Mononuclear cell (primary cell): ENCODE data around the gene RTCA. TPM values are rescaled to one million over a fixed set of nuclear protein-coding genes. Genes with fewer than 3 reads are reported as not detected.
"Not testable (repeated sequence)": the region's sequence is repeated elsewhere in the genome, so short reads cannot be mapped to it uniquely, and the experiment has no call there.

ENCODE experiments used
- H3K27me3 ChIP-seq: 2 replicates; pipeline ENCODE4 v1.6.0; 2011; ENCODE audit warnings: low read length, control low read depth; ENCODE audit not compliant: insufficient read depth
- H3K4me1 ChIP-seq: 2 replicates; pipeline ENCODE4 v1.5.1; 2011; ENCODE audit warnings: mild to moderate bottlenecking, low read length, control low read depth; ENCODE audit not compliant: insufficient read depth
- H3K4me3 ChIP-seq: 2 replicates; pipeline ENCODE4 v1.5.1; 2011; ENCODE audit warnings: mild to moderate bottlenecking, low read length, moderate library complexity
- H3K9me3 ChIP-seq: 2 replicates; pipeline ENCODE4 v1.5.1; 2011; ENCODE audit warnings: low read depth, mild to moderate bottlenecking, control low read depth, low read length
- total RNA-seq: library from RNA; depleted of rRNA; stranded (reverse); fragments of >200 nt; gene quantifications from one replicate; pipeline ENCODE4 v1.2.3, GENCODE V29; 2012

RTCA gene
- 26.4 TPM for total RNA-seq

GRCh38 chr1:100265931-100266740 lies at the start of gene RTCA:
Gene RTCA, plus strand, starts transcription at chr1:100266216. Its CDS starts 160 bp downstream, at chr1:100266376.
- Histone ChIP-seq H3K4me3 (peak within 1 kb of the TSS; percentile 91), H3K4me1 (peaks cover 29% of the 10 kb centered on the region), H3K27me3 (no peaks in the 10 kb centered on the region), H3K9me3 (peaks cover 4% of the 10 kb centered on the region)

- Histone ChIP-seq H3K4me1 (no peaks in the 10 kb centered on the region), H3K4me3 (no peak overlapping the region), H3K9me3 (no peaks in the 10 kb centered on the region), H3K27me3 (no peaks in the 10 kb centered on the region)
Measured at GRCh38 chr1:100217834-100218233, 48.2 kb upstream of the RTCA start.

GRCh38 chr1:100219457-100219856 lies 46.6 kb upstream of the RTCA start:
- no peaks in the 10 kb centered on the region for H3K27me3 ChIP-seq
- no peaks in the 10 kb centered on the region for H3K9me3 ChIP-seq
- no peak overlapping the region for H3K4me3 ChIP-seq
- H3K4me1 ChIP-seq = no peaks in the 10 kb centered on the region

- H3K9me3 ChIP-seq = no peaks in the 10 kb centered on the region
- H3K4me1 ChIP-seq = no peaks in the 10 kb centered on the region
- no peak overlapping the region for H3K4me3 ChIP-seq
- H3K27me3 ChIP-seq = no peaks in the 10 kb centered on the region
Measured at GRCh38 chr1:100219883-100220282, 46.1 kb upstream of the RTCA start.

- Histone ChIP-seq H3K4me1 (no peaks in the 10 kb centered on the region), H3K4me3 (no peak overlapping the region), H3K9me3 (no peaks in the 10 kb centered on the region), H3K27me3 (no peaks in the 10 kb centered on the region)
Measured at GRCh38 chr1:100222428-100222827, 43.6 kb upstream of the RTCA start.

- Histone ChIP-seq H3K9me3 (no peaks in the 10 kb centered on the region), H3K4me3 (no peak overlapping the region), H3K27me3 (no peaks in the 10 kb centered on the region), H3K4me1 (no peaks in the 10 kb centered on the region)
Measured at GRCh38 chr1:100229681-100230443, 36.2 kb upstream of the RTCA start.

GRCh38 chr1:100230765-100231164 lies 35.3 kb upstream of the RTCA start:
- H3K9me3 ChIP-seq = no peaks in the 10 kb centered on the region
- no peak overlapping the region for H3K4me3 ChIP-seq
- no peaks in the 10 kb centered on the region for H3K4me1 ChIP-seq
- H3K27me3 ChIP-seq = no peaks in the 10 kb centered on the region

- Histone ChIP-seq H3K4me1 (no peaks in the 10 kb centered on the region), H3K27me3 (no peaks in the 10 kb centered on the region), H3K4me3 (no peak overlapping the region), H3K9me3 (no peaks in the 10 kb centered on the region)
Measured at GRCh38 chr1:100231721-100232120, 34.3 kb upstream of the RTCA start.

GRCh38 chr1:100232156-100232555 lies 33.9 kb upstream of the RTCA start:
- H3K27me3 ChIP-seq = no peaks in the 10 kb centered on the region
- H3K4me3 ChIP-seq = no peak overlapping the region
- H3K9me3 ChIP-seq = no peaks in the 10 kb centered on the region
- no peaks in the 10 kb centered on the region for H3K4me1 ChIP-seq

GRCh38 chr1:100233566-100233965 lies 32.5 kb upstream of the RTCA start:
- not testable (repeated sequence) for H3K27me3 ChIP-seq, H3K9me3 ChIP-seq, H3K4me3 ChIP-seq, H3K4me1 ChIP-seq

- no peaks in the 10 kb centered on the region for H3K9me3 ChIP-seq
- H3K4me3 ChIP-seq = no peak overlapping the region
- no peaks in the 10 kb centered on the region for H3K27me3 ChIP-seq
- H3K4me1 ChIP-seq = no peaks in the 10 kb centered on the region
Measured at GRCh38 chr1:100234432-100234831, 31.6 kb upstream of the RTCA start.

GRCh38 chr1:100237091-100237490 lies 28.9 kb upstream of the RTCA start:
- Histone ChIP-seq H3K27me3 (no peaks in the 10 kb centered on the region), H3K4me1 (no peaks in the 10 kb centered on the region), H3K9me3 (no peaks in the 10 kb centered on the region), H3K4me3 (no peak overlapping the region)

- H3K4me3 ChIP-seq = no peak overlapping the region
- no peaks in the 10 kb centered on the region for H3K9me3 ChIP-seq
Measured at GRCh38 chr1:100239961-100240360, 26.1 kb upstream of the RTCA start.

GRCh38 chr1:100240631-100241030 lies 25.4 kb upstream of the RTCA start:
- H3K4me1 ChIP-seq = no peaks in the 10 kb centered on the region
- H3K4me3 ChIP-seq = no peak overlapping the region
- no peaks in the 10 kb centered on the region for H3K9me3 ChIP-seq
- no peaks in the 10 kb centered on the region for H3K27me3 ChIP-seq

More at GRCh38 chr1:100239961-100240360, 26.1 kb upstream of the RTCA start:
- Histone ChIP-seq H3K4me1 (no peaks in the 10 kb centered on the region), H3K27me3 (no peaks in the 10 kb centered on the region)

- Histone ChIP-seq H3K9me3 (no peaks in the 10 kb centered on the region), H3K4me1 (peaks cover 9% of the 10 kb centered on the region), H3K4me3 (no peak overlapping the region), H3K27me3 (no peaks in the 10 kb centered on the region)
Measured at GRCh38 chr1:100246738-100247137, 19.3 kb upstream of the RTCA start.
